ENCODE data around the gene ANTXR1. TPM values are rescaled to one million over a fixed set of nuclear protein-coding genes. Genes with fewer than 3 reads are reported as not detected.

Gene ANTXR1
- total and polyA plus RNA-seq, 9 of the 15 experiments (the other 6 are each of a cell fraction or from before 2014, with no cell fraction given), result 0.07 to 1.00 (median 0.54) TPM

- TF ChIP-seq ZNF518B (CRISPR knock-in tag; IDR thresholded peaks at IDR 0.05), result no peak
- TF ChIP-seq, protein P1, sequence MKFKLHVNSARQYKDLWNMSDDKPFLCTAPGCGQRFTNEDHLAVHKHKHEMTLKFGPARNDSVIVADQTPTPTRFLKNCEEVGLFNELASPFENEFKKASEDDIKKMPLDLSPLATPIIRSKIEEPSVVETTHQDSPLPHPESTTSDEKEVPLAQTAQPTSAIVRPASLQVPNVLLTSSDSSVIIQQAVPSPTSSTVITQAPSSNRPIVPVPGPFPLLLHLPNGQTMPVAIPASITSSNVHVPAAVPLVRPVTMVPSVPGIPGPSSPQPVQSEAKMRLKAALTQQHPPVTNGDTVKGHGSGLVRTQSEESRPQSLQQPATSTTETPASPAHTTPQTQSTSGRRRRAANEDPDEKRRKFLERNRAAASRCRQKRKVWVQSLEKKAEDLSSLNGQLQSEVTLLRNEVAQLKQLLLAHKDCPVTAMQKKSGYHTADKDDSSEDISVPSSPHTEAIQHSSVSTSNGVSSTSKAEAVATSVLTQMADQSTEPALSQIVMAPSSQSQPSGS (CRISPR knock-in tag; IDR thresholded peaks at IDR 0.05), result no peak
- no peak for TF ChIP-seq CBX1 (IDR thresholded peaks at IDR 0.05; ENCODE audit: low read depth)
- TF ChIP-seq, protein P2, sequence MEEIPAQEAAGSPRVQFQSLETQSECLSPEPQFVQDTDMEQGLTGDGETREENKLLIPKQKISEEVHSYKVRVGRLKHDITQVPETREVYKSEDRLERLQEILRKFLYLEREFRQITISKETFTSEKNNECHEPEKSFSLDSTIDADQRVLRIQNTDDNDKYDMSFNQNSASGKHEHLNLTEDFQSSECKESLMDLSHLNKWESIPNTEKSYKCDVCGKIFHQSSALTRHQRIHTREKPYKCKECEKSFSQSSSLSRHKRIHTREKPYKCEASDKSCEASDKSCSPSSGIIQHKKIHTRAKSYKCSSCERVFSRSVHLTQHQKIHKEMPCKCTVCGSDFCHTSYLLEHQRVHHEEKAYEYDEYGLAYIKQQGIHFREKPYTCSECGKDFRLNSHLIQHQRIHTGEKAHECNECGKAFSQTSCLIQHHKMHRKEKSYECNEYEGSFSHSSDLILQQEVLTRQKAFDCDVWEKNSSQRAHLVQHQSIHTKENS (CRISPR knock-in tag; IDR thresholded peaks at IDR 0.05), result no peak
- no peak for TF ChIP-seq ZNF239 (CRISPR knock-in tag; IDR thresholded peaks at IDR 0.05)
- TF ChIP-seq POLR2H (tag; IDR thresholded peaks at IDR 0.05; ENCODE audit: low read depth), result no peak
- TF ChIP-seq DDX20 (tag; IDR thresholded peaks at IDR 0.05; ENCODE audit: low read depth), result no peak
- no peak for TF ChIP-seq TGIF2 (CRISPR knock-in tag; IDR thresholded peaks at IDR 0.05)
Observed at GRCh38 chr2:69225933-69226332, 213.0 kb downstream of the ANTXR1 start (continued).
